Measurements from ENCODE around the gene SEMA6A. TPM values are rescaled to one million over a fixed set of nuclear protein-coding genes. Genes with fewer than 3 reads are reported as not detected.
A peak's percentile ranks its signal among the peaks of the same experiment; 100 is the strongest.

SEMA6A gene
- total and polyA plus RNA-seq, 9 of the 15 experiments (the other 6 are each of a cell fraction or from before 2014, with no cell fraction given) = 0.04 to 0.42 (median 0.18) TPM; not detected in 5

DNA sequence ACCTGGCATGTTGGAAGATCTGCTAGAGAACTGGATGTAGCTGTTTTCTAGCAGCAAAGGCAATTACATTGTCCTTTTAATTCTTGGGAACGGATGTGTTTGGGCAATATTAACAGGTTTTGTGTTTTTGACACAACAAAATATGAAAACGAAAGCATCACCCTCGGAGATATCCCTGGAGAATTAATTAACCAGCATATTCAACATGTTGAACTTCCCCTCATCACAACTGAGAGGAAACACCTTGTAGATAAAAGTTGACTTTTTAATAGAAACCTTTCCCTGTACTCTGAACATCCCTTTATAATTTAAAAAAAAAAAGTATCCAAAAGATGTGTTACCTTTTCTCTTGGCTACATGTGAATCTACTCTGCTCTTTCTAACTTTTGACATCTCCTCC is 13.0 kb downstream of the SEMA6A start (continued):
- TF ChIP-seq ZBTB1 (CRISPR knock-in tag; IDR thresholded peaks at IDR 0.05; ENCODE audit: borderline replicate concordance, low read depth) = no peak
- TF ChIP-seq ZNF274 (IDR thresholded peaks at IDR 0.05; ENCODE audit: borderline replicate concordance, low read depth, low read length) = no peak
- no peak for TF ChIP-seq CTBP1 (IDR thresholded peaks at IDR 0.05; ENCODE audit: borderline replicate concordance)
- TF ChIP-seq SMARCC2 (IDR thresholded peaks at IDR 0.05; ENCODE audit: low read depth) = no peak
- TF ChIP-seq NFRKB (IDR thresholded peaks at IDR 0.05; ENCODE audit: low read depth) = no peak

DNA sequence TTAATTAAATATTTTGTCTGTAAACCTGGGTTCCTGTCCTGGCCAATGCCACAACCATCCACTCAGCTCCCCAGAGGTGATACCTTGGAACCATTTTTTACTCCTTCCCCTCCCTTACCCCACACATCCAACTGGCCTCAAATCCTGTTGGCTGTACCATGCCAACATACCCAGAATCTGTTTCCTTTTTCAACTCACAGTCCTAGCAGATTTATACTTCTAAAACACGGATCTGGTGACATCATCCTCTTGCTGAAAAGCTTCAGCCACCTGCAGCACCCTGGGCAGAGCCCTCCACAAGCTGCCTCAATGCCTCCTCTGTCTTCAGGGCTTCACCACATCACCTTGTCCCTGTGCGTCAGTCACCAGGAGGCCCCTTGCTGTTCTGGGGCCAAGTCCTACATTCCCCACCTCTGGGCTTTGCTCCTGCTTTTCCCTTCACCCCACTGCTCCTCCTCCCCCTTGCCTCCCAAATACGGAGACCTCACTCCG is 14.9 kb downstream of the SEMA6A start:
- Histone ChIP-seq H3K27me3 (ENCODE audit: control insufficient read depth in 2 of 2, insufficient read depth in 2 of 2, low read length in 2 of 2) (peaks cover 0 to 5% of the 10 kb centered on the region in 2 experiments; a peak in 1 of 5 replicates), H3K79me2 (ENCODE audit: control insufficient read depth, insufficient read depth, low read length) (no peaks in the 10 kb centered on the region), H3K4me1 (replicated peaks in 1 of 2; ENCODE audit: control insufficient read depth in 2 of 2, insufficient read depth in 2 of 2, low read length in 2 of 2) (no peaks in the 10 kb centered on the region), H2AFZ (ENCODE audit: low read depth, low read length) (peak overlapping the region; percentile 45; the same call in 1 of the 2 replicates), H3K27ac (ENCODE audit: extremely low read depth, low read depth, low read length) (no peak overlapping the region), H3K4me3 (no peak overlapping the region), H3K9me1 (ENCODE audit: control insufficient read depth, insufficient read depth, low read length) (no peaks in the 10 kb centered on the region), H3K4me2 (ENCODE audit: insufficient read depth, low read length) (no peak overlapping the region), H3K36me3 (ENCODE audit: control insufficient read depth, insufficient read depth, low read length) (no peaks in the 10 kb centered on the region), H4K20me1 (replicated peaks; ENCODE audit: control insufficient read depth, insufficient read depth, low read length) (no peaks in the 10 kb centered on the region), H3K9me3 (replicated peaks; ENCODE audit: control insufficient read depth, insufficient read depth, low read depth, low read length) (no peaks in the 10 kb centered on the region), H3K9ac (ENCODE audit: insufficient read depth in 1 of 2, low read depth in 2 of 2, low read length in 2 of 2) (no peak overlapping the region)
- DNase-seq (ENCODE audit: extremely low read depth in 1 of 4, low spot score in 3 of 4) = no peak
- FAIRE-seq = no peak
- POLR2A ChIA-PET = no interaction called here
- no peak for TF ChIP-seq LCOR (CRISPR knock-in tag; IDR thresholded peaks at IDR 0.05)
- TF ChIP-seq BACH1 (tag; IDR thresholded peaks at IDR 0.05) = no peak
- 8% methylated on average over 4 of the region's 4 CpGs for WGBS (ENCODE audit: insufficient coverage, low coverage, missing lambda C conversion rate)
- BruUV-seq (replicated peaks) = no TSS peak
- CTCF ChIA-PET (ENCODE audit: low intra/inter-chr PET ratio) = no interaction called here
- intact Hi-C loops (cut with micrococcal nuclease) = loop anchor here (10.0 kb wide), 1 partner anchor 425 kb away; no protein-coding TSS in a partner anchor
- no peak for ATAC-seq
- in situ Hi-C loops (cut with MboI) = no loop called here

Data from K562 (cell line).